ENCODE measurements around the gene METAP1D. TPM values are rescaled to one million over a fixed set of nuclear protein-coding genes. Genes with fewer than 3 reads are reported as not detected.

Gene METAP1D
- total and polyA plus RNA-seq, 8 donors = 2.9 to 16.2 (median 4.7) TPM

DNA sequence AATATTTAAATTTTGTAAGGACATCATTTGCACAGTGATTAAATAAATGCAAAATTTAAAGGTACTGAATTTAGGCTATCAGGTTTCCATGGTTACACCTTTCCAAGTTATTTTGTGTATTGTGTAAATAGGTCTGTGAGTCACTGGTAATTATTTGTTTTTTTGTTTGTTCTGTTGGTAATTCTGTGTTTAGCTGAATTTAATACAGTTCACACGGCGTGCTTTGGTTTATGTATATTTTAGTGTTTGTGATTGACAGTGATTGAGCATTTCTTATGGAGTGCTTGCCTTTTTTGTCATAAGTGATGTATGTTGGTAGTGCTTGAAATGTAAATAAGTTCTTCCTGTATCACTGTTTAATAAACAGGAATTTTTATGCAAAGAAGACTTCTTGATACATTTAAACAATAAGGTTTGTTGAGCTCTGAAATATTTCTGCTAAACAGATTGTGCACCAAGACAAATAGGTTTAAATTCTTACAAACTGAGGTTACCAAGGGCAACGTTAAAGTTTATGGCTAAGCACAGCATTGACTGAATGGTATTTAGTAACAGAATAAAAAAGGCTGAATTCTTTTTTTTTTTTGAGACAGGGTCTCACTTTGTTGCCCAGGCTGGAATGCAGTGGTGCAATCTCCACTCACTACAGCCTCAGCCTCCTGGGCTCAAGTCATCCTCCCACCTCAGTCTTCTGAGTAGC lies 47.3 kb downstream of the METAP1D start:
- DNase-seq = no peak
- Histone ChIP-seq H3K36me3 (no peaks in the 10 kb centered on the region), H3K4me3 (no peak overlapping the region), H3K27me3 (no peaks in the 10 kb centered on the region), H3K9me3 (no peaks in the 10 kb centered on the region), H3K4me1 (peaks cover 0 to 2% (median under 1%) of the 10 kb centered on the region in 4 donors), H3K27ac (no peak overlapping the region)
- intact Hi-C loops (cut with DNase I; ENCODE audit: low total_unique reads) = no loop called here
- 56 to 74% (median 65%) methylated on average over 3 of the region's 3 CpGs for WGBS, 5 donors
- no peak for TF ChIP-seq POLR2AphosphoS5 (IDR thresholded peaks at IDR 0.05)
- no peak for TF ChIP-seq EP300 (IDR thresholded peaks at IDR 0.05)
- TF ChIP-seq POLR2A (IDR thresholded peaks at IDR 0.05) = no peak
- TF ChIP-seq CTCF (IDR thresholded peaks at IDR 0.05) = no peak

- Histone ChIP-seq H3K27ac (no peak overlapping the region), H3K4me3 (no peak overlapping the region), H3K27me3 (no peaks in the 10 kb centered on the region), H3K4me1 (peaks cover 0 to 5% (median 2%) of the 10 kb centered on the region in 4 donors), H3K9me3 (no peaks in the 10 kb centered on the region), H3K36me3 (no peaks in the 10 kb centered on the region)
- WGBS, 5 donors = 96 to 98% (median 97%) methylated on average over 8 of the region's 8 CpGs
- intact Hi-C loops (cut with DNase I; ENCODE audit: low total_unique reads) = no loop called here
- TF ChIP-seq CTCF (IDR thresholded peaks at IDR 0.05) = no peak
- no peak for TF ChIP-seq EP300 (IDR thresholded peaks at IDR 0.05)
- no peak for TF ChIP-seq POLR2AphosphoS5 (IDR thresholded peaks at IDR 0.05)
- TF ChIP-seq POLR2A (IDR thresholded peaks at IDR 0.05) = no peak
- DNase-seq = no peak
These were observed 48.1 kb downstream of the METAP1D start for GRCh38 chr2:172047566-172048507.

GRCh38 chr2:172048508-172049503 lies 49.1 kb downstream of the METAP1D start:
- Histone ChIP-seq H3K4me1 (peaks cover 0 to 5% (median 2%) of the 10 kb centered on the region in 4 donors), H3K27ac (no peak overlapping the region), H3K27me3 (no peaks in the 10 kb centered on the region), H3K9me3 (no peaks in the 10 kb centered on the region), H3K36me3 (no peaks in the 10 kb centered on the region), H3K4me3 (no peak overlapping the region)
- 92 to 95% (median 93%) methylated on average over 6 of the region's 6 CpGs for WGBS, 5 donors
- intact Hi-C loops (cut with DNase I; ENCODE audit: low total_unique reads) = no loop called here
- TF ChIP-seq POLR2AphosphoS5 (IDR thresholded peaks at IDR 0.05) (no peak), CTCF (IDR thresholded peaks at IDR 0.05) (no peak), EP300 (IDR thresholded peaks at IDR 0.05) (no peak), POLR2A (IDR thresholded peaks at IDR 0.05) (no peak)
- DNase-seq = no peak

Data from stomach (tissue), 9 donors.